NCI-H2171 (cell line): ENCODE data around the gene SNAI3.
A peak's percentile ranks its signal among the peaks of the same experiment; 100 is the strongest.
"Not testable (repeated sequence)": the region's sequence is repeated elsewhere in the genome, so short reads cannot be mapped to it uniquely, and the experiment has no call there.

Experiments
- DNase-seq: peaks from one replicate; lab custom pipeline; 2025; lab: John Stamatoyannopoulos, UW

The SNAI3 gene

DNA sequence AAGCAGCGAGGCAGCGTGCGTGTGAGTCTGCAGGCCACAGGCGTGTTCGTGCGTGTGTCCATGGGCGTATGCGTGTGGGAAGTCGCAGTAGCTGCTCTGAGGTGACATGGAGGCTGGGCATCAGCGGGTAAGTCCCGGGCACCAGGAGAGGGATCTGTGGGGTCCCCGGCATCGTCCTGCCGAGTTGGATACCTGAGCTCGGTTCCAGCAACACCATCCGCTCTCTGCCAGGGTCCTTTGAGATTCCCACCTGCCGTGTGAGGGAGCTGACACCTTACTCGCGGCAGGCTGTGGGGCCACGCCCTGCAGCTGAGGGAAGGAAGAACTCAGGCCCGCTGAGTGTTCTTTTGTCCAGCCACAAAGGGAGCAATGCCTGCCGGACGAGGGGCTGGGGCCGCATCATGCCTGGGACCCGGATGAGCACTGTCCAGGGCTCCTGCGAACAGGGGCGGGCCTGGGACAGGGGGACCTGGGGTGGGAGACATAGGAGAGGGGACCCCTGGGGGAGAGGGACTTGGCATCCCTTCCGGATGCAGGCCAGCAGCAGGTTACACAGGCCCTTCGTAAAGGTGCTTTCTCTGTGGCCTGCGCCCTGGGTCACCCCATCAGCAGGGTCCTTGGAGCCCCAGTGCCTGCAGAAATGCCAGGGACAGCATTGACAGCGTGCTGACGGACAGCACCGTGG lies 5.0 kb upstream of the SNAI3 start:
- DNase-seq, result no peak

DNA sequence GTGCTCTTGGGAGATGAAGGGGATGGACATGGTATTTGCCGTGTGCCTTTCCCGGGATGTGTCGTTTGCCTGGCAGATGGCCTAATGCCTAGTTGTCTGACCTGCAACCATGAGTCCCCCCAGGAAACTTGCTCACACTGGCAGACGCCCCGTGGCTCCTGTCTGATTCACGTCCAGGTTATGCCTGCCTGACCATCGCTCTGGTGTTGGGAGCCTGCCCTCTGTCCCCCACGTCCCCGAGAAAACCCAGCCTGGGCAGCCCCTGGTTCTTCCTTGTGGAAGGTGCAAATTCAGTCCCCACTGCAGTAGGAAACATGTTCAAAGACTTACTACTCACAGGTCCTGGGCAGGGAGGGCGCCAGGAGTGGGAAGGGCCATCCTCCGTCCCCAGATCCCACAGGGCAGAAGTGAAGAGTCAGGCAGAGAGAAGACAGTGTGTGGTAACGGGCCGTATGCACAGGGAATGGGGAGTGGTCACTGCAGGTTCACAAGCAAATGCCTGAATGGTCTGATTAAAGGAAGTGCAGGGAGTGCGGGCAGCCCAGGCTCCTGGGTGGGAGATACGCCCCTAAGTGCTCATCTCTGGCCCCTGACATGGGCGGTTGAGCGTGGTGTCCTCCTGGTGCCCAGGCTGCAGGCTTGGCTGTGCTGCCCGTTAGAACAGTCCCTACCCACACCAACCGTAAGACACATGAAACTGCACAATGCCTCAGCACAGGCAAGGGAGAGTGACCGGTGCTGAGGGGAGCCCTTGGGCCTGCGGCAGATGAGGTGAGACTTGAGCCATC lies 4.2 kb upstream of the SNAI3 start:
- no peak for DNase-seq

DNA sequence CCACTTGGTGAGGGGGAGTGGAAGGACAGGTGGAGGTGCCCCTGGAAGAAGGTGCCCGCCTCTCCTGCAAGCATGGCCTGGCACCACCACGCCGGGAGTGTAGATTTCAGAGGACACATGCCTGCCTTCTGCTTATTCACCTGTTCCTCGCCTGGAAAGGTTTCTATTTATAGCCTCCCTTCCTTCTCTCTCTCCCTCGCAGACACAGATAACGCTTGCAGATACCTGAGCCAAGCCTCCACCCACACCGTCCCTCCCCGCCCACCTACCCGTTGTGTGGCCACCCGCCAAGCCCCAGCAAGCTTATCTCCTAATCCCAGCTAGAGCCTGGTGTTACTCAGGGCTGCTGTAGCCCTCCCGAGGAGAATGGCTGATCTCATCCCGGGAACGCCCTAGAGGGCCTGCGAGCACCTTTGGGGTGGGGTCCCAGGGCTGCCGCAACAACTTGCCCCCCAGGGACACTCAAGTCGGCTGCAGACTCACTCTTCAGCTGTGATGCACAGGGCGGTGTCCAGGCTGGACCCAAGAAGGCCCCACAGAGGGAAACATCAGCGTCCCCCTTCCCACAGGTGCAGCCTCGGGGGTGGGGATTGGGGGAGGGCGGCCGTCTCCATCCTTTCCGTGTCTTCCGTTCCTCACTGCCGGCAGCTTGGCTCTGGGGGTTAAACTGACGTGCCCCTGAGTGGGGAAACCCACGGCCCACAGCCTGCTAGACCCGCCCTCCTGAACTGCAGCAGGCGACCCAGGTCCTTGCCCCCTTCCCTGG lies 1.9 kb upstream of the SNAI3 start:
- DNase-seq, result peak; percentile 90

DNA sequence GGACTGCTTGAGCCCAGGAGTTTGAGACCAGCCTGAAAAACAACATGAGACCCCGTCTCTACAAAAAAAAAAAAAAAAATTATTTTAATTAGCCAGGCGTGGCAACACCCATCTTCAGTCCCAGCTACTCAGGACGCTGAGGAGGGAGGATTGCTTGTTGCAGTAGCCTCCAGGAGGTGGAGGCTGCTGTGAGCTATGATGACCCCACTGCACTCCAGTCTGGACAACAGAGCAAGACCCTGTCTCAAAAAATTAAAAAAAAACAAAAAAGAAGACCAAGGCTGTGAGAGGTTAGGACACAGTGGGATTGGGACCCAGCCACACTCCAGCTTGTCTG lies 1.3 kb upstream of the SNAI3 start:
- peak; percentile 22 for DNase-seq

DNA sequence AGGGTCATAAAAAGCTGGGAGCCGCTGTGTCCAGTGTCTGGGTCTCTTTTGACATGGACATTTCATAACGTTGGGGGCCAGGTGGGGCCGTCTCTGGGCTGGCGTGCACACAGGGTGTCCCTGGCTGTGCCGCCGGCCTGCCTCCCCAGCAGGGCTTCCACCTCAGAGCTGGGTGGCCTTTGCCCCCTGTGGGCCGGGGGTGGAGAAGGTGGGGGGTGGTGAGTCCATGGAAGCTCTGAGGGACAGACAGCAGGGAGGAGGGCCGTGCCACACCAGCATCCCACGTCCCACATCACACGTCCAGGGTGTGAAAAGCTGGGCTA lies 908 bp upstream of the SNAI3 start:
- DNase-seq, result no peak

DNA sequence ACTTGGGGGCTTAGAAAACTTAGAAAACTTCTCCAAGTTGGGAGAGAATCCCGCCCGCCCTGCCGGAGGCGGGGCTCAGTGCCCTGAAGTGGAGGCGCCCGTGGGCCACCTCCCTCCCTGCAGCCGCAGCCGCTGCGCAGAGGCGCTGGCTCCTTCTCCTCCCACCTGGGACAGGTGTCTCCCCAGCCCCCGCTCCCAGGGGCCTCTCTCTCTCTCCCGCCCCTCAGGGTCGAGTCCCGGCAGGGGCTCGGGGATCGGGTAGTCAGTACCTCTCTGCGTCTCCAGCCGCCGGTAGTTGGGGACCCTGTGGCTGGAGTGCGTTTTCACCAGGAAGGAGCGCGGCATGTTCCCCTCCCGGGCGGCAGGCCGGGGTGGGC lies 257 bp downstream of the SNAI3 start:
- DNase-seq, result peak; percentile 59

DNA sequence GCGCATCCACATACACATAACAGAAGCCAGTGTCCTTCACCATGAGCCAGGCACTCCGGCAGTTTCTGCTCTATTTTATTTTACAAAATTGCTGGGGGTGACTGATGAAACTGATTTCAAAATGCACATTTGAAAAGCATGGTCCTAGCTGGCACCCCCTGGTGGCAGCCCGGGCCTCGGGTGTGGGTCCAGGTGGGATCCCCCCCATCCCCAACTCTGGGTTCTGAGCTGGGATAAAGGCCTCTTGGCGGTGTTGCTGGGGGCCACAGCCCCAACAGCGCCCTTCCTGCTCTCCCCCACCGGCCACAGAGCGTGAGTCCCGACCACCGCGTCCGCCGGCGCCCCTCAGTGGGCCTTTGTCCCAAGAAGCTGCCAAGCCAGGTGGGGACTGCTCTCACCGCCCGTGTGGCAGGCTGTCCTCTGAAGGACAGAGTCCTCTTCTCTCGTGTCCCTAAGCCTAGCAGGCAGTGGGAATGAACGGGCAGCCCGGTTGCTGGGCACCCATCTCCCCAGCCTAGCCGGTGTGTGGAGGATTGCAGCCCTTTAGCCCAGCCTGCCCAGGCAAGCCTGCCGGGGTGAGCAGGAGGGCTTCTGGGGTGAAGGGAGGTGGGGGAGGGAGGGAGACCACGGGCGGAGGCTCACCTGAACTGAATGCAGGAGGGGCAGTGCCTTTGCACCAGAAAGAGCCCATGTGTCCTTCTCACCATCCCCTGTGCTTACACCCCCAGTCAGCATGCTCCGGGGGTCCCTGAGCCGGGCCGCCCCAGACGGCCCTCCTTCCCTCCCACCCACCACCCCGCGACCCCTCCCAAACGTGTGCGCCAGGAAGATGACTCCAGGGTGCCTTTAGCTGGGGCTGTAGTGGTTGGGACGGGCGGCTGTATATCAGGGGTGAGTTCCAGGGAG lies 898 bp downstream of the SNAI3 start:
- no peak for DNase-seq

DNA sequence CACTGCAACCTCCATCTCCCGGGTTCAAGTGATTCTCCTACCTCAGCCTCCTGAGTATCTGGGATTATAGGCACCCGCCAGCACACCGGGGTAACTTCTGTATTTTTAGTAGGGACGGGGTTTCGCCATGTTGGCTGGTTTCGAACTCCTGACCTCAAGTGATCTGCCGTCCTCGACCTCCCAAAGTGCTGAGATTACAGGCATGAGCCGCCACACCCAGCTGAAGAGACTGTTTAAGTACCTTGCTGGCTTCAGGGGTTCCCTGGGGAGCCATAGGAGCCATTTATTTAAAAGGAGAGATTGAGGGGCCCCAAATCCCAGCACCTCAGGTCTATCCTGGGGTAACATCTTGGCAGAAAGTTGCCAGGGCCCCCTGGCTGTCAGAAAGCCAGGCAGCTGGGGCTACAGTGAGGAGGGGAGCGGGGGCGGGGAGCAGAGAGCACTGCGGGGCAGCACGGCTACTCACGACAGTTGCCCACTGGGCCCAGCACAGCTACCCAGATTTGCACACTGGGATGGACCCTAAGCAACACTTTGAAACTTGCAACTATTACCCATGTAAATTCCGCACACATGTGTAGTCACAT lies 1.6 kb downstream of the SNAI3 start:
- DNase-seq, result no peak

DNA sequence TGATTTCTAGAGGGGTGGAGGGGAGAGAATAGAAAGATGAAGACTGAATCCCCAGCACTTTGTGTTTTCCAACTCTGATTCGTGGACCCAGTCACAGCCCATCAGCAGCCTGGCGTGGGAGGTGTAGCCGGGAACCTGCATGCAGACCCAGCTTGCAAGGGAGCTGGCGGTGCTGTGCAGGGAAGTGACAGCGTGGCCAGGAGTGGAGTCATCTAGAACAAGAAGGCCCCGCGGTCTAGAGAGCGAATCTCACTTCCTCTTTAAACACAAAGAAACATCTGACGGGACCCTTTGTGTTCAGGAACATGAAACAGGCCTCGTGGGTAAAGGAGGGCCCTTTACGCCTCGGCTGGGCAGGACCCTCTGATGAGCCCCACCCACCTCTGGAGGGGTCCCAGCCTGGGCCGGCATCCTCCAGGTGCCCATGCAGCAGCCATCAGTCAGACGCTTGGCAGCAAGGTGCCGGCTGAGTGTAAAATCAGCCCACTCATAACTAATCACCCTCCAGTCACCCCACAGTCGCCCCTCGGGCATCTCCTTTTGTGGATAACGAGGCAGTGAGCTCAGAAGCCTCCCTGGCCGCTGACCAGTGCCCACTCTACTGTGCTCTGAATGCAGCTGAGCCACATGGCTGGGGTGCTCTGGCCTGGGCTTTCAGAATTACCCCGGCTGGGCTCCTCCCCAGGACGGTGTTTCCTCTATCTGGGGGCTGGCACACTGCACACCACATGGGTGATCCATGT lies 4.4 kb downstream of the SNAI3 start:
- no peak for DNase-seq

DNA sequence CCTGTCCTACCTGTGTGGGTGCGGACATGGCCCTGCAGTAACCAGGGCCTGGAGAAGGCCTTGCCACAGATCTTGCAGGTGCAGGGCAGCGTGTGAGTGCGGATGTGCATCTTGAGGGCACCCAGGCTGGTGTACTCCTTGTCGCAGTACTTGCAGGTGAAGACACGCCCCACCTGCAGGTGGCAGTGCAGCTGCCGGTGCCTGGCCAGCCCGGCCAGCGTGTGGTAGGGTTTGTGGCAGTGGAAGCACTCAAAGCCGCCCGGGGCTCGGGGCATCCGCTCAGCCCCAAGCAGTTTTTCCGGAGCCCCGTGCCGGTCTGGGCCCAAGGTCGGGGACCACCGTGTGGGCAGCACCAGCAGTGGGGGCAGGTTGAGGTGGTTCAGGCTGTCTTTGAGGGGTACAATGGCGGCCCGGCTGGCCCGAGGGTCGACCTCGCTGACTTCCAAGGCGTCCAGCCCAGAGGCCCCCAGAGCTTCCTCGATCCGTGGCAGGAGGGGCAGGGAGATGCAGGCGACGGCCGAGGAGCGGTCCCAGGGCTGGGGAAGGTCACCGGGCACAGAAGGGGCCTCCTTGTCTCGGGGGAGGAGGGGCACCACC lies 5.1 kb downstream of the SNAI3 start:
- no peak for DNase-seq

DNA sequence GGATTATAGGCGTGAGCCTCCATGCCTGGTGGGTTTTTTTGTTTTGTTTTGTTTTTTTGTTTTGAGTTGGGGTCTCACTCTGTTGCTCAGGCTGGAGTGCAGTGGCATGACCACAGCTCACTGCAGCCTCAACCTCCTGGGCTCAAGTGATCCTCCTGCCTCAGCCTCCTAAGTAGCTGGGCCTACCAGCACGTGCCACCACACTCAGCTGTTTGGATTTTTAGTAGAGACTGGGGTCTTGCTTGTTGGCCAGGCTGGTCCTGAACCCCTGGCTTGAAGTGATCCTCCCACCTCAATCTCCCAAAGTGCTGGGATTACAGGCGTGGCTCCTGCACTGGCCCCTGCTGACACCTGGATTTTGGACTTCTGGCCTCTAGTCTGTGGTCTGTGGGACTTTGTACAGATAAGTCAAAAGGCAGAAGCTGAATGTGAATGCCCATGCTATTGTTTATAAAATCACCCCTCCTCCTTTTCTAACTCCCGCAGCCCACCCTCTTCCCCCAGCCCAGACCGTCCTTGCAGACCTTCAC lies 5.7 kb downstream of the SNAI3 start:
- DNase-seq, result no peak

DNA sequence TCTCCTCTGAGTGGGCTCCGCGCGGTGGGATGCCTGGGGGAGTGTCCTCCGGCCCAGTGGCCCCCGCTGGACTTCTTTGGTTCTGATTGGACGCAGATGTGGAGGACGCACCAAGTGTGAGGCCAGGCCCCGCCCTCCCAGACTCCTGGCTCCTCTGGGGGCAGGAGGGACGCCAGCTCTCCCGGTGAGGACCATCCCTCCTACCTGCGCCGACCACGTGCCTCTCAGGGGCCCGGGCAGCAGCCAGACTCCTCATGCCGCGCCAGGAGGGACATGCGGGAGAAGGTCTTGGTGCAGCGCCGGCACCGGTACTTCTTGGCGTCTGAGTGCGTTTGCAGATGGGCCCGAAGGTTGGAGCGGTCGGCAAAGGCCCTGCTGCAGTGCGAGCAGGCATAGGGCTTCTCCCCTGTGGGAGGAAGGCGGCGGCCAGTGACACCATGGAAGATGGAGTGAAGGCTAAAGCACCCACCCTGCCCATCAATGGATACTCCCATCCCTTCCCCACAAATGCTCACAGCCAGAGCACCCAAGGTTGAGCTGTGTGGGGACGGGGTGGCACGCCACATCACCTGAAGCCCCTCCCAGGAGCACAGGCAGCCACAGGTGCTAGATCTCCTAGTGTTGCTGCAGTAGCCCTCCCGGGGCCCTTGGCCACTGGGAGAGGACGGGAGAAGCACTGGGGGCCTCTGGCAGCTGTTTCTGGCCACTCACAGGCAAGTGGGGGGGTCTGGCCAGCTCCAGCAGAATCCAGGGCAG lies 7.9 kb downstream of the SNAI3 start:
- no peak for DNase-seq

DNA sequence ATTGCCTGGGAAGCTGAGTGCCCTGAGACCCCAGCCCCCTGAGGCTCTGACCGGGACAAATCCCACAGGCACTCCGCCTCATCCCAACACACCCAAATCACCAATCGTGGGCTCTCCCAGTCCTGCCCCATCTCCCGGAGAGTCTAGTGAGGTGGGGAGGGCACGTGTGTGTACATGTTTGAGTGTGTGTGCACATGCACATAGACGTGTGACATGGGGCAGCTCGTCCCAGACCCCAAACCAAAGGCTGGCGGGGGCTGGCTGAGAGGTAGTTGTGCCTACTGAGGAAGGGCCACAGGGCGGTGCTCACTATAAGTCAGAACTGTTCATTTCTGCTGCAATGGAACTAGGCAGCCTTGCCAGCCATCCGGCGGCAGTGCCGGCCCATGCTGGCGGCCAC lies 8.6 kb downstream of the SNAI3 start:
- DNase-seq, result no peak

DNA sequence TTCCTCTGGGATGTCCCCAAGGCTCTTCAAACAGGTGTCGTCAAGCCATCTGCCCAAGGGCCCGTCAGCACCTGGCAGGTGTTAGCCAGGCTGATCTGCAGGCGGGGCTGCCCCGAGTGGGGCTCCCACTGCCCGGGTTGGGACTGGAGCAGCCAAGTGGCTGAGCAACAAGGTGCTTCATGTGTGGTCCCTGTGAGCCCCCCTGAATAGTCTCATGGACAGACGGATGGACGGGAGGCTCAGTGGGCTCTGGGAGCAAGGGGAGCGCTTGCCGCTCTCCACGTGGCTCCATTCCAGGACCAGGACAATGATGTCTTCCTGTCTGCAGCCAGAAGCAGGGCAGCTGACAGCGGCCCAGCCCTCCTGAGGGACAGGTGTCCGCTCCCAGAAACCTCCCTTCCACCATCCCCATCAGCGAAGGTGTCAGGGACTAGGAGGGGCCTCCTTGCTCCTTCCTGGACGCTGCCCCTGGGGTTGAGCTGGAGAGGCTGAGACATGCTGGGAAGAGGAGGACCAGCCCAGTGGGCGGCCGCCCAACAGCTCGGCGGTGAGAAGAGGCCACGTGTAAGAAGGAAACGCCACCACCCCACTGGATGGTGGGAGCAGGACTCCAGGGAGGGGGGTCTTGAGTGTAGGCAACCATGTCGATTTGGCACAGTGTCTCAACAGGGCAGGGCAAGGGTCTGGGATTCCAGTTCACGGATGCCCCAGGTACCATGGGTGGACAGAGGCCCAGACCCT lies 9.6 kb downstream of the SNAI3 start:
- DNase-seq, result no peak

DNA sequence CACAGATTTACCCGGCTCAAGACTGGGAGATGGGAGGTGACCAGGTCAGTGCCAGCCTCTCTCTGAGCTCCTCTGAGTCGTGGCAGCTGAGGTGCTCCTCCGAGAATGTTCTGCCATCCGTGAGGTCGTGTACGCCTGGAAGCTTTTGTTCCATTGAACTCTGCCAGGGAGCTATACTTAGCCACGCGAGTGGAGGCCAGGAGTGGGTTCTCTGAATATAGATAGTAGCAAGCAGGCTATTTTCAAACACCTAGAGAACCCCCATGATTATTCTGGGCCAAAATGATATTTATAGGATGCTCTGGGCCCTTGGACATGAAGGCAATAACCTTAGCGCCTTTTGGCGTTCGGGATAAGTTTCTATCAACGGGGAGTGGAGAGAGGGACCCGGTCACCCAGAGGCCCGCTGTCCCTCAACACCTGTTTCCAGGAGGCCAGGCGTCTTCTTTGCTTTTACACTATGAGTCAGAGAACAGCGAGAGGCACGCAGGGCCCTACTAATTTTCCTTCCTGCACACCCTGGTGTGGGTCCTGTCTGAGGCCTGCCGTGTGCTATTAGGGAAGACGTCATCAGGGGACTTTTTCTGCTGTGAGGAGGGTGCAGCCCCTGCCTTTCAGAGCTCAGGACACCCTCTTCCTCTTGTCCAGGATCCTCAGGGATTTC lies 12.5 kb downstream of the SNAI3 start:
- no peak for DNase-seq

DNA sequence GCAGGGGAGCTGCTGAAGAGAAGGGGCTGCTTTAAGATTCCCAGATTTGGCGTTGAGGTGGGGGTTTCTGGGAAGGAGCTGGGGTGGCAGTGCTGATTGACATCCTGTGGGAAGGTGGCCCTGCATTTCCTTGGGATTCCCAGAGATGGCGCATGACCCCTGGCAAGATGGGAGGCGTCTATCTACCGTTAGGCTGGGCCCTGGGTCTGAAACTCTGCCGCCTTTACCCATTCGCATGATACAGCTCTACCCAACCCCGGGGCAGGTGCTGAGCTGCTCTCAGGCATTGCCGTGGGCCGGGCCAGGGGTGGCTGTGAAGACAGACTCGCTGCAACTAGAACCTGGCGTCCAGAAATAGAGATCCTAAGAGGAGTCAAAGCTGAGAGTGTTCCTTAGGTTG lies 13.5 kb downstream of the SNAI3 start:
- no peak for DNase-seq

DNA sequence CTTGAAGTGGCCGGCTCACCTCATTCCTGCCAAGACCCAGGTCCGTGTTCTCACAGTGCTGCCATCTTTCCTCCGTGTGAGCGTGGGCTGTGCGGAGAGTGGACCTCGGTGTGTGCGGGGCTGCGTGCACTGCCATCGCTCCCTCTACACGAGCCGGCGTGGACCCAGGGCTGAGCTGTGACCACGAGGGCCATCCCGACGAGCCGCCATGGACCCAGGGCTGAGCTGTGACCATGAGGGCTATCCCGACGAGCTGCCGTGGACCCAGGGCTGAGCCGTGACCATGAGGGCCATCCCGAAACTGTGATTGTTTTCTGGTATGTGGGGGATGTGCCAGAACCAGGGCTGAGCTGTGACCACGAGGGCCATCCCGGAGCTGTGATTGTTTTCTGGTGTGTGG lies 14.5 kb downstream of the SNAI3 start:
- DNase-seq, result no peak

DNA sequence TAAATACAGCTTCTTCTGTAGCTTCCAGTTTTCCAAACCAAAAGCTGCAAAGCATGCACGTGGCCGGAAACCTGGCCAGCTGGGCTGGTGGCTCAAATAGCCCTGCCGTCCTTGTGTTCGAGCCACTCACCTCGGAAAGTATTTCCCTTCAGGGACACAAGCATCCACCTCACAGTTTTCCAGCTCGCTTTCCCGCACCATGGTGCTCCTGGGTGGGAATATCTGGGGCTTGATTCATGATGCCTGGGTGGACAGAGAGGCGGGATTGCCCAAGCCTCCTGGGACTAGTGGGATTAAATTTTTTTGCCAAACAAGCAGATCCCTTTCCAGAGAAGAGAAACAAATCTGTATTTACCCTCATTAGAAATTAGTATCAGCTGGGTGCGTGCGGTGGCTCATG lies 16.3 kb downstream of the SNAI3 start:
- no peak for DNase-seq

DNA sequence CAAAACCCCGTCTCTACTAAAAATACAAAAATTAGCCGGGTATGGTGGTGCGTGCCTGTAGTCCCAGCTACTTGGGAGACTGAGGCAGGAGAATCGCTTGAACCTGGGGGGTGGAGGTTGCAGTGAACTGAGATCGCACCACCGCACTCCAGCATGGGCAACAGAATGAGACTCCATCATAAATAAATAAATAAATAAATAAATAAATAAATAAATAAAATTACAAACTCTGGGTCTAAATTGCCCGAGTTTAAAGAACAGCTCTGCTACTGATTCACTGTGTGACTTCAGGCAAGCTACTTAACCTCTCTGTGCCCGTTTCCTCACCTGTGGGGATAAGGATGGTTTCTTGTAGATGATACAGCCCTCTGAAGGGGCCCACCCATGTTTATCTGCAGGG lies 16.8 kb downstream of the SNAI3 start:
- not testable (repeated sequence) for DNase-seq
